Measurements from ENCODE around the gene F2R.
A peak's percentile ranks its signal among the peaks of the same experiment; 100 is the strongest.
"Not testable (repeated sequence)": the region's sequence is repeated elsewhere in the genome, so short reads cannot be mapped to it uniquely, and the experiment has no call there.

Gene F2R

DNA sequence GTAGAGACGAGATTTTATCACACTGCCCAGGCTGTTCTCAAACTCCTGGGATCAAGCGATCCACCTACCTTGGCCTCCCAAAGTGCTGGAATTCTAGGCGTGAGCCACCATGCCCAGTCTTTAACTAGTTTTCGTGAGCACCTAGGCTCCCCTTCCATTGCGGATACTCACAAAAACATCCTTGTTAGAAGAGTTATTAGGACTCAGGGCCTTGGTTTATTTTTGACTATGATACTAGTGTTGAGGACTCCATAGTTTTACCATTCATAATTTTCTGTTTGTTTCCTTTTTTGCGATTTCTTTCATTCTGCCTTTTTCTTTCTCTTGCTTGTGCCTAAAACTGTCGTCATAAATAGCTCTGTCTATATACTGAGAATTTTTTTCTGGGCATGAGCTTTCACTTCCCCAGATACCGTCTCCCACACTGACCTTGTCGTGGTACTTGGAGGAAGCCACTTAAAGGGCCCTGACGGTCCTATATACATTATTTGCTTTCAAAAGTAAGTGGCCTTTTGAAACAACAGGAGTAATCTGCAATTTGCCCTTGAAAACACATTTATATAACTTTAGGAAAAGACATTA lies 5.2 kb downstream of the F2R start:
- no peak for DNase-seq

DNA sequence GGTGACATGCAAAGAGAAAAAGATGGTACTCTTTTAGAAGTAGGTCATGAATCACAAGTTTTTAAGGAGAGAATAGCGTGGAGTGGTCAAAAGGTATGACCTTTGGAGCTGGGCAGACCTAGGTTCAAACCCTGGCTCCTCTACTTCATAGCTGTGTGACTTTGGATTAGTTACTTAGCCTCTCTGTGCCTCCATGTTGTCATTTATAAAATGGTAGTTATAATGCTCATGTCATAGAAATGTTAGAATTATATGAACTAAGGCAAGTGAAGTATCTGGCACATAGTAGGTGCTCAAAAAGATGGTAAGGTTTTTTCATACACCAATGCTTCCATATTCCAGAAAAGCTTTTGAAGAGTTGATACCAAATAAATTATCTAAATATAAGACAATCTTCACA lies 7.3 kb downstream of the F2R start:
- DNase-seq, result no peak

DNA sequence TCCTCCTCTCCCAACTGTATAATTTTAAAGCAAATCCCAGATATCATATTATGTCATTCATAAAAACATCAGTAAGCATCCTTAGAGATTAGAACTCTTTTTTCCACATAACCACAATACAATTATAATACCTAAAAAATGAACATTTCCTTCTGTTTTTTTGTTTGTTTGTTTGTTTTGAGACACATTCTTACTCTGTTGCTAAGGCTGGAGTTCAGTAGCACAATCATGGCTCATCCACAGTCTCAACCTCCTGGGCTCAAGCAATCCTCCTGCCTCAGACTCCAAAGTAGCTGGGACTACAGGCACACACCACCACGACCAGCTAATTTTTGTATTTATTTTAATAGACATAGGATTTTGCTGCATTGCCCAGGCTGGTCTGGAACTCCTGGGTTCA lies 8.0 kb downstream of the F2R start:
- DNase-seq, result no peak

DNA sequence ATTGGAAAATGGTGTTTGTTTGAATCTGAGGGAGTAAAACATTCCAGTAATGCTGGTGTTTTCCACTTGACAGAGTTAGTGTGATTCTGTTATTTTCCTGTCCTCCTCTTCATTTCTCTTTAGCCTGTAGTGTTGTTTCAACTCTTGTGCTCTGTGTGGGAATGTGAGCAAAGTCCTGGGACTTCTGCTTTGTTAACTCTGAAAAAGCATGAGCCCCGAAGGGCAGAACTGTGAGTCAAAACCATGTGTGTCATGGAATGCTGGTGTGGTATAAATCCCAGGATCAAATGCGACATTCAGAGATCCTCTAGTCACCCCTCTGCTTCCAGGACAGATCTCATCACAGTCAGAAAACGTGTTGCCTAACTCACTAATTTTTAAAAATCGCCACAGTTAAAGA lies 8.9 kb downstream of the F2R start:
- no peak for DNase-seq

DNA sequence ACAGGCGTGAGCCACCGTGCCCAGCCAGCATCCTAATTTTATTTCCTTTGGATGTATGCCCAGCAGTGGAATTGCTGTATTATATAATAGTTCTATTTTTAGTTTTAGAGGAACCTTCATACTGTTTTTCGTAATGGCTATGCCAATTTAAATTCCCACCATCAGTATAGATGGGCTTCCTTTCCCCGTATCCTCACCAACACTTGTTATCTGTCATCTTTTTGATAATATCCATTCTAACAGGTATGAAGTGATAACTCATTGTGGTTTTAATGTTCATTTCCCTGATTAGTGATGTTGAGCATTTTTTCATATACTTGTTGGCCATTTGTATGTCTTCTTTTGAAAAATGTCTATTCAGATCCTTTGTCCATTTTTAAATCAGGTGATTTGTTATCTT lies 13.0 kb downstream of the F2R start:
- no peak for DNase-seq

DNA sequence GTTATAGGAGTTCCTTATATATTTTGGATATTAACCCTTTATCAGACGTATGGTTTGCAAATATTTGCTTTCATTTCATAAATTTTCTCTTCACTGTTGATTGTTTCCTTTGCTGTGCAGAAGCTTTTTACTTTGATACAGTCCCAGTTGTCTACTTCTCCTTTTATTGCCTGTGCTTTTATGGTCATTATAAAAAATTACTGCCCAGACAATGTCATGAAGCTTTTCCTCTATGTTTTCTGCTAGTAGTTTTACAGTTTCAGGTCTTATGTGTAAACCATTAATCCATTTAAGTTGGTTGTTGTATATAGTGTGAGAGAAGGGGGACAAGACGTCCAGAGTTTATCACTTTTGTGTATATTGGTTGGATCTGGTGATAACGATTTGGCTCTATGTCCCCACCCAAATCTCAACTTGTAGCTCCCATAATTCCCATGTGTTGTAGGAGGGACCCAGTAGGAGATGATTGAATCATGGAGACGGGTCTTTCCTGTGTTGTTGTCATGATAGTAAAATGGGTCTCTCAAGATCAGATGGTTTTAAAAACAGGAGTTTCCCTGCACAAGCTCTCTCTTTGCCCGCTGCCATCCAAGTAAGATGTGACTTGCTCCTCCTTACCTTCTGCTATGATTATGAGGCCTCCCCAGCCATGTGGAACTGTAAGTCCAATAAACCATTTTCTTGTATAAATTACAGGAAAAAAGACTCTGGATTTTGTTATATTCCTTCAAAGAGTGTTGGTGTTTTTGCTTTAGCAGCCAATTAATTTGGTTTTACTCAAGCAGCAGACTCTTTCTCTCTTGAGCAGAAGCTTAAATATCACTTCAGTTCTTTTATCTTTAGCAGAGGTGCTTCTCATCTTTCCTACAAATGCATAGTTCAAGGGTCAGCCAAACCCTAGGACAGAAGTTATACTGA lies 13.7 kb downstream of the F2R start:
- DNase-seq, result no peak

DNA sequence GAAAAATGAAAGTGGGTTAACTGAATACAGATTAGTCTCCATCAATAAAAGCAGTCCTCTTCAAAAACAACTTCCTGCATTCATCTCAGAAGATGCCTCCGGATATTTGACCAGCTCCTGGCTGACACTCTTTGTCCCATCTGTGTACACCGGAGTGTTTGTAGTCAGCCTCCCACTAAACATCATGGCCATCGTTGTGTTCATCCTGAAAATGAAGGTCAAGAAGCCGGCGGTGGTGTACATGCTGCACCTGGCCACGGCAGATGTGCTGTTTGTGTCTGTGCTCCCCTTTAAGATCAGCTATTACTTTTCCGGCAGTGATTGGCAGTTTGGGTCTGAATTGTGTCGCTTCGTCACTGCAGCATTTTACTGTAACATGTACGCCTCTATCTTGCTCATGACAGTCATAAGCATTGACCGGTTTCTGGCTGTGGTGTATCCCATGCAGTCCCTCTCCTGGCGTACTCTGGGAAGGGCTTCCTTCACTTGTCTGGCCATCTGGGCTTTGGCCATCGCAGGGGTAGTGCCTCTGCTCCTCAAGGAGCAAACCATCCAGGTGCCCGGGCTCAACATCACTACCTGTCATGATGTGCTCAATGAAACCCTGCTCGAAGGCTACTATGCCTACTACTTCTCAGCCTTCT lies 16.6 kb downstream of the F2R start:
- no peak for DNase-seq

DNA sequence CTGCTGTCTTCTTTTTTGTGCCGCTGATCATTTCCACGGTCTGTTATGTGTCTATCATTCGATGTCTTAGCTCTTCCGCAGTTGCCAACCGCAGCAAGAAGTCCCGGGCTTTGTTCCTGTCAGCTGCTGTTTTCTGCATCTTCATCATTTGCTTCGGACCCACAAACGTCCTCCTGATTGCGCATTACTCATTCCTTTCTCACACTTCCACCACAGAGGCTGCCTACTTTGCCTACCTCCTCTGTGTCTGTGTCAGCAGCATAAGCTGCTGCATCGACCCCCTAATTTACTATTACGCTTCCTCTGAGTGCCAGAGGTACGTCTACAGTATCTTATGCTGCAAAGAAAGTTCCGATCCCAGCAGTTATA lies 17.1 kb downstream of the F2R start:
- DNase-seq, result peak; percentile 47

DNA sequence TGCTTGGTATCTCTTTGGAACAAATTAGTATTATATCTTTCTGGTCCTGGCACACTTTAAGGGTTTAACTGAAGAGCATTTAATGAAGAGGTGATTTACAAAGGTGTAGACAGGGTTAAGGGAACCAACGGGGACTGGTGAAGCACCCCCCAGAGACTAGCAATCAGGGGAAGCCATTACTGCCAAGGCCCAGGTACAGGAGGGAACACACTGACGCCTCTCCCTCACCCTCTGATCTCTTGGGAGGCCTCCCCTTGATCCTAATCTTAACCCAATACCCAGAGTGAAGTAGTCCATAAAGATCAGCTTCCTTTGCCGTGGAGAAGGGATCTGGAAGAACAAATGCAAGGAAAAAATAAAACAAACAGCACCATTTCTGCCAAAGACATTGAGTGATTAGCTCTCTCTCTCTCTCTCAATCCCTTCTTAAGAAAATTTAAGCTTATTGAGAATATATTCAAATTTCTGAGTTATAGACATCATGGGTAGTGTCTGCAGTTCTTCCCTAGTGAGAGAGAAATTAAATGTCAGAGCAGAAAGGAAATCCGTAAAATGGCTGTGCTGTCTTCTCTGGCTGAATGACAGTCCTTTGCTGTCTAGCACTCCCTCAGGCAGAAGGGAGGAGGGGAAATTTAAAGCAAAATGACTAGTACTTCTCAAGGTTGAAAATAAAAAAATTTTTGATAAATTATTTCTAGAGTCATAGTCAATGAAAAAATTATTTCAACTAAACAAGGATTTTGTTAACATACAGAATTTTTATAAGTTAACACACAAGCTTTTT lies 20.0 kb downstream of the F2R start:
- DNase-seq, result no peak

DNA sequence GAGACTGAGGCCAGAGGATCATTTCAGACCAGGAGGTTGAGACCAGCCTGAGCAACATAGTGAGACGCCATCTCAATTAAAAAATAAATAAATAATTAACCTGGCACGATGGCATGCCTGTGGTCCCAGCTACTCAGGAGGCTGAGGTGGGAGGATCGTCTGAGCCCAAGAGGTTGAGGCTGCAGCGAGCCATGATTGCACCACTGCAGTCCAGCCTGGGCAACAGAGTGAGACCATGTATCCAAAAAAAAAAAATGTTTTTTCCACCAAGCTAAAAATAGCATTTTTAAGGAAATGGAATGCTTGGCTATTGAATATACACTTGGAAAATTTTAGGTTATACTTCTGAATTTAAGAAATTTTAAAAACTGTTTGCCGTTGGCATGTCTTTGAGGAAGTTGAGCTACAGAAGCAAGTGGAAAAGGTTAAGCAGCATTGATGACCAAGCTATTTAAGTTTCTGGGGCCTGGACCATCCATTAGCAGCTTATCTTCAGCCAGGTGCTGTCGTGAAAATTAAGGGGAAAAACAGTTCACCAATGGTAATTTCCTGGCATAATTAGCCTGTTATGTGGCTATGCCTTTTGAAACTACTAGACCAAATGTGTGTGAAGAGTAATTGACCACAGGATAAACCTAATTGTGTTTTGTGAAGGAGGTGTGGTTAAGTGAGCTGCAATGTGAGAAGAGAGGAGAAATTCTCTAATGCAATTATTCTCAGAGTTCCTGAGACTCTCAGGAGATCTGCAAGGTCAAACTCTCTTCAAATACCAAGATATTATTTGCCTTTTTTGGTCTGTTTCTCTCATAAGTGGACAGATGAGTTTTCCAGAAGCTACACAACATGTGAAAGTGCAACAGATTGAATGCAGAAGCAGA lies 21.0 kb downstream of the F2R start:
- no peak for DNase-seq

DNA sequence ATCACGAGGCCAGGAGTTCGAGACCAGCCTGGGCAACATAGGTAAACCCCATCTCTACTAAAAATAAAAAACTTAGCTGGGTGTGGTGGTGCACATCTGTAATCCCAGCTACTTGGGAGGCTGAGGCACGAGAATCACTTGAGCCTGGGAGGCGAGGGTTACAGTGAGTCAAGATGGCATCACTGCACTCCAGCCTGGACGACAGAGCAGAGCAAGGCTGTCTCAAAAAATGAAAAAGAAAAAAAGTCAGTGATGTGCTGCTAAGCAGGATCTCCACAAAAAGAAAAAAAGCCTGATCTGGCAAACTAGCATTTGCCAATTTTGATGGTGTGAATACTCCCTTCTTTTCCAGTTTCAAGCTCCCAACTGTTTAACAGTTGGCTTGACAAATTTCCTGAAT lies 21.9 kb downstream of the F2R start:
- DNase-seq, result no peak

DNA sequence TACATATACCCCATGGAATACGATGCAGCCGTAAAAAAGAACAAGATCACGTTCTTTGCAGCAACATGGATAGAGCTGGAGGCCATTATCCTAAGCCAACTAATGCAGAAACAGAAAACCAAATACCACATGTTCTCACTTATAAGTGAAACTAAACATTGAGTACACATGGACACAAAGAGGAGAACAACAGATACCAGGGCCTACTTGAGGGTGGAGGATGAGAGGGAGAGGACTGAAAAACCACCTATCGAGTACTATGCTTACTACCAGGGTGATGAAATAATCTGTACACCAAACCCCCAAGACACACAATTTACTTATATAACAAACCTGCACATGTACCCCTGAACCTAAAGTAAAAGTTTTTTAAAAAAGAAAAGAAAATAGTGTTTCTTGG lies 25.6 kb downstream of the F2R start:
- not testable (repeated sequence) for DNase-seq

DNA sequence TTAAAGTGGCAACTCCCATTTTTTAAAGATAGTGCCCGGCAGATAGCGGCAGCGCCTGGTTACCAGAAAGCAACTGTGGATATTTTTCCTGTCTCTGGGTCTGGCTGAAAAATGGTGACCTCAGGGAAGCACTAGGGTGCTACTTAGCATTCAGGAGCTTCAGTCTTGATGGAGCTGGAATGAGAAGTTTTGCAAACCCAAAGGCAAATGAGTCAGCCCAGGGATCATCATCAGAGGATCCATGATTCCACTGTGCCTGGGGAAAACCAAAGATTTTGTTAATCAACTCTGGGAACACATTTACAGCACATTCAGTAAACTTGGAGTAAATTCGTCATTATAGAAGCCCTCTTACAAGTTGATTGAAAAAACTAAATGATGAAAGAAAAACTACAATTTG lies 26.7 kb downstream of the F2R start:
- DNase-seq, result no peak

DNA sequence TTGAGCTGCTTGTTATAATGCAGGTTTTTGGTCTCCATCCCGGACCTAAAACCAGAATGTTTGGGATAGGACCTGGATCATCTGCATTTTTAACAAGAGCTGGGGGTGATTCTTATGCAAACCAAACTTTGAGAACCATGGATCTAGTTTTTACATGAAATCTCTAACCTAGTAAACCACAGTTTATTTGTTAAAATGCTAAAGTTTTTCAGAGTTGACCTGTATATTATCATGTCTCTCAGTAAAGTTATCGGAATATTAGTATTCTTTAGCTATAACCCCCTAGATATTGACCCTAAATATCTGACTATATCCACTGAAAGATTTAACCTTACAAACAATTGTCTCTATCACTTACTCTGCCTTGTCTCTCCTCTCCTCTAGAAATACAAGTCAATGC lies 28.7 kb downstream of the F2R start:
- no peak for DNase-seq

DNA sequence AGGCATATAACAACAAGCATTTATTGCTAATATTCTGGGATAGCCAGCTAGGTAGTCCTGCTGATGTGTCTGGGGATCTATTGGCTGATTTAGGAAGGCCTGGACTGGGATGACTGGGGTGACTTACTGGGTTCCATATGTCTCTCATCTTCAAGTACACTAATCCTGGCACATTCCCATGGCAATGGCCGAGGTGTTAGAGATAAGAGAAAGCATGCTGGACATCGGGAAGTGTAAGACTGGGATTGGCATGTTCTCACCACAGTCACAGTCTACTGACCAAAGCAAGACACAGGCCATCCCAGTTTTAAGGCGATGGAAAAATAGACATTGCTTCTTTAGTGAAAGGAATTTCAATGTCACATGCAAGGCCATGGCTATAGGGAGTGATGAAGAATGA lies 29.7 kb downstream of the F2R start:
- DNase-seq, result no peak

DNA sequence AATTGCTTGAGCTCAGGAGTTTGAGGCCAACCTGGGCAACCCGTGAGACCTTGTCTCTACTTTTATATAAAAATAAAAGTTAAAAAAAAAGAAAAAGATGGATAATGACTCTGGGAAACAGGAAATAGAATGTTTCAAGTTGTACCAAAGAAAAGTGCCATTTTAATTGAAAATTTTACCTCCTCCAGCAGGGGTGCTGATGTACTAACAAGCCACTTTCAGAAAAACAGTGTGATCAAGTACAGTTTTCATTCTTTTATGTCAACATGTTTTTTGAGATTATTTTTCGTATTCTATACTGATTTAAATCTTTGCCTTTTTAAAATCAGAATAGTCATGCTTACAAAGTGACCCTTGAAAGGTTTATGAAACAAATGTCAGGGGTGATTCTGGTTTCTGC lies 30.8 kb downstream of the F2R start:
- DNase-seq, result no peak

DNA sequence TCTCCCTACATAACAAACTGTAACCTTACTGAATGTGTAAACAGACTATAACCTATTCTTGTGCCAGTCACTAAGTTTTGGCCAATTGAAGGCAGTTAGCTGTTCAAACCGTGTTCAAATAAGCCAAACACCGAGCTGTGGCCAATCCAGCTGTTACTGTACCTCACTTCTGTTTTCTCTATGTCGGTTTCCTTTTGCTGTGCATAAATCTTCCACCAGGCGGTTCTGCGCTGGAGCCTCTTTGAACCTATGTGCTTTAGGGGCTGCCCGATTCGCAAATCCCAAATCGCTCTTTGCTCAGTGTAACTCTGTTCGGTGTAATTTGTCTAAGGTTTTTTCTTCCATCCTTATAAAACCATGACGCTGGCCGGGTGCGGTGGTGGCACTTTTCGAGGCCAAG lies 31.8 kb downstream of the F2R start:
- no peak for DNase-seq

DNA sequence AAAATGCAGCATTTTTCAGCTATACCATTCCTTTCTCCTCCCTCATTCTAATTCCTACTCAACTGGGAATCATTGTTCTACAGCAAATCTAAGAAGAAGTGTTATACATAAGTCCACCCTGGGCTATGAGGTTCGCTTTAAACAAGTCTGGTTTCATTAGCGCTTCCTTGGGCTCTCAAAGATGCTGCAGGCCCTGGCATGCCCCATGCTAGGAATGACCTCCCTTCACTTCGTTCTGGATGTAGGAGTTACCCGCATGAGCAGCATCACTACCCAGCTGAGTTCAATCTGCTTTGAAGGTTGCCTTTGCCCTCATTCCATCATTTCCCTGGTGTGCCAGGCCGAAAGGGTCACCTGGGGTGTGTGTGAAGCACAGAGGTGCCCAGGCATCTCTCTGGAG lies 35.4 kb downstream of the F2R start:
- DNase-seq, result no peak

DNA sequence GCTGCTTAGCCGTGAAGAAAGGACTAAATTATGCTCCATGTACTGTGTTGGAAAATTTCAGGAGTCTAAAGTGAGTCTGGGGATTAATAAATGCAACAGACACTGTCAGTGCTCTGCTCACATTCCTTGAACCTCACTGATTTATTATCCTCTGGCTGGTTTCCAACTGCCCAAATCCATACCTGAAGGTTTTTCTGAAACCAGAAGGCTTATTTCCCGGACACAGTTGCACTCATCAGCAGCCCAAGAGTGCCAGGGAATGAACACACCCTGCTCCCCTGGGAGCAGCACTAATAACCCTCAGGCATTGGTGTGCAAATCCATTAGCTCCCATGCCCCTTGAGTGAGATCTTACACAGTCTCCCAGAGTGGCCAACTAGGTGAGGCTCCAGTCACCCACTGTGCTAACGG lies 38.7 kb downstream of the F2R start:
- no peak for DNase-seq

DNA sequence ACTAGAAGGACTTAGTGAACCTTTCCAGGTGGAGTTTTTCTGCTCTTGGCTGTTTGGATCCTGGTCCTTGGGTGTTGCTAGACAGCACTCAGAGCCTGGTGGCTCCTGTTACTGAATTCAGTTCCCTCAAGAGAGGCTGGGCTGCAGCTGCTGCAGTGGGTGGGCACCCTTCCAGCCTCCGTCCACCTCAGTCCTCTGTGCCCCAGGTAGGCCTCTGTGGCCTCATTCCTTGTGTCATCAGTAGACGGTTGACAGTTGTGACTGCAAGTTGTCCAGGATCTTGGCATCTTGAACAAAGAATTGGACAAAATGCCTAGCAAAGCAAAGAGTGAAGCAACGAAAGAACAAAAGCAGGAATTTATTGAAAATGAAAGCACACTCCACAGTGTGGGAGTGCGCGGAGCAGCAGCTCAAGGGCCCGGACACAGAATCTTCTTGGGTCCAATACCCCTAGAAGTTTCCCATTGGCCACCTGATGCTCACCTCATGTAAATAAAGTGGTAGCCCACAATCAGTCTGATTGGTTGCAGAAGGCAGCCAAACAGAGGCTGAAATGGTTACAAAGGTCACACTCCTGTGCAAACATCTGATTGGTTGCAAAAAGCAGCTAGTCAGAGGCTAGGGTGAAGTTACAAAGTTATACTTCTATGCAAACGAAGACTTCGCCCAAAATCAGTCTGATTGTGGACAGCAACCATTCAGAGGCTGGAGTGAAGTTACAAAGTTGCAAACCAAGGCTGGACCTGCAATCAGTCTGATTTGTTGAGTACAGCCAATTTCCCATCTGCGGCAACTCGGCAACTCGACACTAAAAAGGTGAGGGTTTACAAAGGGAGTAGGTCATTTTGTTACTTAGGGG lies 40.1 kb downstream of the F2R start:
- DNase-seq, result no peak

DNA sequence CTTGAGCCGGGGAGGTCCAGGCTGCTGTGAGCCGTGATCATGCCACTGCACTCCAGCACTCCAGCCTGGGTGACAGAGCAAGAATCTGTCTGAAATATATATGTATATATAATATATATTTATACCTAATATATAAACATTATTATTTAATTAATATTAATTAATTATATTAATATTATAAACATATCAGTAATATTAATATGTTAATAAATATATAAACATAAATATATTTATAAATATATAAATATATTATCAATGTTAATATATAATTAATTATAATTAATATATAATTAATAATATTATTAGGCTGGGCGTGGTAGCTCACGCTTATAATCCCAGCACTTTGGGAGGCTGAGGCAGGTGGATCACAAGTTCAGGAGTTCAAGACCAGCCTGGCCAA lies 41.1 kb downstream of the F2R start:
- DNase-seq, result no peak
